ENCODE measurements around the gene HOXD13.
A peak's percentile ranks its signal among the peaks of the same experiment; 100 is the strongest.

The HOXD13 gene

GRCh38 chr2:176138923-176139660, 46.6 kb downstream of the HOXD13 start:
- no peaks in the 10 kb centered on the region for H3K9me3 ChIP-seq (ENCODE audit: control insufficient read depth in 2 of 2, low read length in 2 of 2)
- H3K4me3 ChIP-seq (ENCODE audit: low read length in 2 of 2) = peak overlapping the region in 1 of 2 donors; percentile 22
- peak overlapping the region; percentile 18 for H3K27ac ChIP-seq (ENCODE audit: low read length)
- no peaks in the 10 kb centered on the region for H3K36me3 ChIP-seq (ENCODE audit: control insufficient read depth in 2 of 2, insufficient read depth in 2 of 2, low read length in 2 of 2)
- H3K9ac ChIP-seq (ENCODE audit: low read length in 2 of 2) = no peak overlapping the region
- H3K4me1 ChIP-seq (ENCODE audit: control insufficient read depth, insufficient read depth, low read length) = peaks cover 20% of the 10 kb centered on the region
- peaks cover 71 to 83% of the 10 kb centered on the region in 2 donors for H3K27me3 ChIP-seq (ENCODE audit: control insufficient read depth in 1 of 2, insufficient read depth in 2 of 2, low read length in 2 of 2)

- no peaks in the 10 kb centered on the region for H3K36me3 ChIP-seq (ENCODE audit: control insufficient read depth in 2 of 2, insufficient read depth in 2 of 2, low read length in 2 of 2)
- no peak overlapping the region for H3K9ac ChIP-seq (ENCODE audit: low read length in 2 of 2)
- no peaks in the 10 kb centered on the region for H3K9me3 ChIP-seq (ENCODE audit: control insufficient read depth in 2 of 2, low read length in 2 of 2)
- H3K27me3 ChIP-seq (ENCODE audit: control insufficient read depth in 1 of 2, insufficient read depth in 2 of 2, low read length in 2 of 2) = peaks cover 66 to 78% of the 10 kb centered on the region in 2 donors
- H3K4me1 ChIP-seq (ENCODE audit: control insufficient read depth, insufficient read depth, low read length) = peaks cover 20% of the 10 kb centered on the region
- peak overlapping the region; percentile 56 to 67 for H3K4me3 ChIP-seq (ENCODE audit: low read length in 2 of 2)
- no peak overlapping the region for H3K27ac ChIP-seq (ENCODE audit: low read length)
These were observed 47.4 kb downstream of the HOXD13 start for GRCh38 chr2:176139661-176140512.

GRCh38 chr2:176140513-176141317, 48.2 kb downstream of the HOXD13 start:
- peaks cover 19% of the 10 kb centered on the region for H3K4me1 ChIP-seq (ENCODE audit: control insufficient read depth, insufficient read depth, low read length)
- peak overlapping the region; percentile 56 to 67 for H3K4me3 ChIP-seq (ENCODE audit: low read length in 2 of 2)
- no peak overlapping the region for H3K27ac ChIP-seq (ENCODE audit: low read length)
- H3K27me3 ChIP-seq (ENCODE audit: control insufficient read depth in 1 of 2, insufficient read depth in 2 of 2, low read length in 2 of 2) = peaks cover 67 to 78% of the 10 kb centered on the region in 2 donors
- H3K36me3 ChIP-seq (ENCODE audit: control insufficient read depth in 2 of 2, insufficient read depth in 2 of 2, low read length in 2 of 2) = no peaks in the 10 kb centered on the region
- no peaks in the 10 kb centered on the region for H3K9me3 ChIP-seq (ENCODE audit: control insufficient read depth in 2 of 2, low read length in 2 of 2)
- H3K9ac ChIP-seq (ENCODE audit: low read length in 2 of 2) = no peak overlapping the region

- Histone ChIP-seq H3K27me3 (ENCODE audit: control insufficient read depth in 1 of 2, insufficient read depth in 2 of 2, low read length in 2 of 2) (peaks cover 68 to 78% of the 10 kb centered on the region in 2 donors), H3K36me3 (ENCODE audit: control insufficient read depth in 2 of 2, insufficient read depth in 2 of 2, low read length in 2 of 2) (no peaks in the 10 kb centered on the region), H3K9ac (ENCODE audit: low read length in 2 of 2) (no peak overlapping the region), H3K4me1 (ENCODE audit: control insufficient read depth, insufficient read depth, low read length) (peaks cover 8% of the 10 kb centered on the region), H3K27ac (ENCODE audit: low read length) (no peak overlapping the region), H3K4me3 (ENCODE audit: low read length in 2 of 2) (no peak overlapping the region), H3K9me3 (ENCODE audit: control insufficient read depth in 2 of 2, low read length in 2 of 2) (no peaks in the 10 kb centered on the region)
These were observed 49.8 kb downstream of the HOXD13 start for GRCh38 chr2:176142281-176142680.

All from stomach smooth muscle (tissue), 2 donors.